GM12872 (cell line): Measurements from ENCODE around the gene UTF1.

Experiments
- TF ChIP-seq, protein P1 (sequence below): IDR thresholded peaks from 3 replicates; pipeline ENCODE4 v1.5.1; 2011; ENCODE audit warnings: low read depth, mild to moderate bottlenecking, low read length, moderate library complexity; ENCODE audit not compliant: insufficient read depth

UTF1 gene

DNA sequence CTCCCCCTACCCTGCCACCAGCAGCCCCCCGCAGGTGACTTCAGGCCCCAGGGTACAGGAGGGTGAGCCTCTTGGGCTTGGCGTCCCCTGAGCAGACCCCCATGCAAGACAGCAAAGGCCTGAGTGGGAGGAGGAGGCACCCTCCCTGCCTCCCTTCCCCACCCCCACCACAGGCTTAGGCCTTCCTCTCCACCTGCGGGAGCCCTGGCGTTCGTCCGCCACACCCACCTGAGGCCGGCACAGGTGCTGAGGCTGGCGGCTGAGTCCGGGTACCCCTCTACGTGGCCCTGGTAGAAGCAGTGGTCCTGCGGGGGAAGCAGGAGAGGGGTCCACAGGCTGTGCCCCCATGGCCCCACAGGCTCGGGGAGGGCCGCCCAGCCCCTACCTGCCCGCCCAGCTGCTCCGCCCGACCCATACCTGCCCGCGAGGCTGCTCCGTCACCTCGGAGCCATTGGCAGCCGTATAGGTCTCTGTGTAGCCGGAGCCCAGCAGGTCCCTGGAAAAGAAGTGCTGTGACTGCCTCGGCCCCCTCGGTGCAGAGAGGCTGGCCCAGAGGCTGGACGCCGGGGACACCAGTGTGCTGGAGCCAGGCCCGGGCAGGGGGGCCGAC is 43.6 kb downstream of the UTF1 start:
- TF ChIP-seq, protein P1, sequence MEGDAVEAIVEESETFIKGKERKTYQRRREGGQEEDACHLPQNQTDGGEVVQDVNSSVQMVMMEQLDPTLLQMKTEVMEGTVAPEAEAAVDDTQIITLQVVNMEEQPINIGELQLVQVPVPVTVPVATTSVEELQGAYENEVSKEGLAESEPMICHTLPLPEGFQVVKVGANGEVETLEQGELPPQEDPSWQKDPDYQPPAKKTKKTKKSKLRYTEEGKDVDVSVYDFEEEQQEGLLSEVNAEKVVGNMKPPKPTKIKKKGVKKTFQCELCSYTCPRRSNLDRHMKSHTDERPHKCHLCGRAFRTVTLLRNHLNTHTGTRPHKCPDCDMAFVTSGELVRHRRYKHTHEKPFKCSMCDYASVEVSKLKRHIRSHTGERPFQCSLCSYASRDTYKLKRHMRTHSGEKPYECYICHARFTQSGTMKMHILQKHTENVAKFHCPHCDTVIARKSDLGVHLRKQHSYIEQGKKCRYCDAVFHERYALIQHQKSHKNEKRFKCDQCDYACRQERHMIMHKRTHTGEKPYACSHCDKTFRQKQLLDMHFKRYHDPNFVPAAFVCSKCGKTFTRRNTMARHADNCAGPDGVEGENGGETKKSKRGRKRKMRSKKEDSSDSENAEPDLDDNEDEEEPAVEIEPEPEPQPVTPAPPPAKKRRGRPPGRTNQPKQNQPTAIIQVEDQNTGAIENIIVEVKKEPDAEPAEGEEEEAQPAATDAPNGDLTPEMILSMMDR, result no peak

DNA sequence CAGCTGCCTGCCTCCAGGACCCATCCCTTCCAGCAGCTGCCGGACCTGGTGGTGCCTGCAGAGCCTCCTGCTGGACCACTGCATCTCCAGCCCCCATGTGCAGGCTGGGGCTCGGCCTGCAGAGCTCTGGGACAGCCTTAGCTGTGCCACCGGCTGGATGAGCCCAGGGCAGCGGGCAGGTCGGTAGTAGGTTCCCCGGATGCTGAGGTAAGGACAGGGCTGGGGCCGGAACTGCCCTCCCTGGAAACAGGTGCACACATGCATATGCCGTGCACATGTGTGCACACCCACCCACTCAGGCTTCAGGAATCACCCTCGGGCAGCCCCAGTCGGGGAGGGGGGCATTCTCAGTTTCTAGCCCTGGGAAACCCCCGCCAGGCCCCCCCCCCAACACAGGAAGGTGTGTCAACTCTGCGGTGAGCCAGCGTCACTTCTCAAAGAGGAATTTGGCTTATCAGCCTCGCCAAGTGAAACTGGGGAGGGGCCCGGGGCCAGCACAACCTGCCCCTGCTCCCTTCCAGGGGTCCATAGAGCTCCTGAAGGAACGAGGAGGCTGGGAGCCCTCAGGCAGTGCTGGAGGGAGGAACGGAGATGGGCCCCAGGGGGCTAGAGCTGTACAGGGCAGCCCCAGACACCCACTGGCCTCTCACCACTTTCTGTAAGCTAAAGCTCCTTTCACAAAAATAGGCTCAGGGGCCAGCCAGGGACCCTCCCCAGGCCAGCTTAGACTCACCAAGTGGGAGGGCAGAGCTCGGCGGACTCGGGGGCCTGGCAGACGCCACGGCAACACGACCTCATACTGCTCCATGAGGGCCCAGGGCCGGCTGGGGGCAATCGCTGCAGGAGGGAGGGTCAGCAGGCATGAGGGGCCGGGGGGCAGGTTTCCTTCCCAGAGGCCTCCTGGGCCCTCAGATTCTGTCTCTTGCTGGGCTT is 45.0 kb downstream of the UTF1 start:
- TF ChIP-seq, protein P1, result no peak

DNA sequence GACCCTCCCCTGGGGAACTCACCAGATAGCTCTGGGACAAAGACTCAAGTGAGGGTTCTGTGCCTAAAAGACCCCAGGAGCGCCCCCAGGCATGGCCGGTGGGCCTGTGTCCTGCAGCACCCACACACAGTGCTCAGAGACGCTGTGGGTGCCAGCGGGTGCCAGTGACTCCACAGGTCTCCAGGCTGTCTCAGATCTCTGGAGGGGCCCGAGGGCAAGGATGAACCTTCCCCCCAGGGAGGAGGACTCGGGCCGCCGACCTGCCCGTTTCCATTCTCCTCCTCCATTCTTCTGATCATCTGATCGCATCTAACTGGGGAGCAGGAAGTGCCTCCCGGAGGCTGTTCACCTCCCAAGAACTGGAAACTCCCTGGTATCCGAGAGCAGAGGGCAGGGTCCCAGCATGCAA is 45.7 kb downstream of the UTF1 start:
- TF ChIP-seq, protein P1, result peak; percentile 73

DNA sequence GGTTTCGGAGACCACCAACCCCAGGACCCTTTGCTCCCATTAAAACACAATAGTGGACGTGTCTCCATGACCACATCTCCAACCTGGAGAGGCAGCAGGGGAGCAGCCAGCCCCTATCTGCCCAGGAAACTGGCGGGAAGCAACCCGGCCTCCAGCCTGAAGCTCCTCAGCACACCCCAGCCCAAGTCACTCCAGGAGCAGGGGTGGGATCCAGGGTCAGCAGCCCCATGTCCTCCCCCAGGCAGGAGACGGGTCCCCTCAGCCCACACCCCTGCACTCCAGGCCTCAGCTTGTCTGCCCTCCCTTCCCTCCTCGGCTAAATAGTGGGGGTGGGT is 46.0 kb downstream of the UTF1 start:
- TF ChIP-seq, protein P1, result no peak

DNA sequence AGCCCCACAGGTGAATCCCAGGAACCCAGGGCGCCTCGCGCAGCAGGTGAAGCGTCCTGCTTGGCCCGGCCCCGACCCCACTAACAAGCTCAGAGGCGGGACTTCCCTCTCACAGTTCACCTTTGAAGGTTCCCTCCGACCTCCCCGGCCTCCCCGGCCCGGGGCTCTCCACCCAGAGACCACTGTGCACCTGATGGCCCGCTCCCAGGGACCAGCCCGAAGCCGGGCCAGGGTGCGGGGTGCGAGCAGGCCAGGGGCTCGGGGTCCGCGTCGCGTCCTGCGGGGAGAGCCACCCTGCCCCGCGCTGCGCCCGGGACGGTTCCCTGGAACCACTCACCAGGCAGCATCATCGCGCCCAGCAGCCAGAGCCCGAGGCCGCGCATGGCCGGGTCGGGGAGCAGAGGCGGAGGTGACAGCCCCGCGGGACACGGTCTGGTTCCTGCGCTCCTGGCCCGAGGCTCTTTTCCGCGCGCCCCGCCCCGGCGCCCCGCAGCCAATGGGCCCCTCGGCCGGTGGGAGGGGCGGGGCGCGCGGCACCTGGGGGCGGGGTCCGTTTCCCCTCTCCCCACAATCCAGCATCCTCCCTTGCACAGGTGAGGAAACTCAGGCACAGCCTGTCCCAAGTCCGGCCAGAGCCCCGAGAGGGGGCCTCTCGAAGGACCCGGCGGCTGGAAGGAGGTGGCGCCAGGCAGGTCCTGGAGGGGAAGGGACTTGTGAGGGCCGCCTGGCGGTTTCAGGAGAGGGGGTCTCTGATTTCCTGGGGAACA is 46.6 kb downstream of the UTF1 start, which contains the start of gene ADAM8:
Gene ADAM8, minus strand, starts transcription at position 434 of the 767 bp plus-strand sequence. Its CDS starts 51 bp downstream, at position 383.
- TF ChIP-seq, protein P1, result no peak

DNA sequence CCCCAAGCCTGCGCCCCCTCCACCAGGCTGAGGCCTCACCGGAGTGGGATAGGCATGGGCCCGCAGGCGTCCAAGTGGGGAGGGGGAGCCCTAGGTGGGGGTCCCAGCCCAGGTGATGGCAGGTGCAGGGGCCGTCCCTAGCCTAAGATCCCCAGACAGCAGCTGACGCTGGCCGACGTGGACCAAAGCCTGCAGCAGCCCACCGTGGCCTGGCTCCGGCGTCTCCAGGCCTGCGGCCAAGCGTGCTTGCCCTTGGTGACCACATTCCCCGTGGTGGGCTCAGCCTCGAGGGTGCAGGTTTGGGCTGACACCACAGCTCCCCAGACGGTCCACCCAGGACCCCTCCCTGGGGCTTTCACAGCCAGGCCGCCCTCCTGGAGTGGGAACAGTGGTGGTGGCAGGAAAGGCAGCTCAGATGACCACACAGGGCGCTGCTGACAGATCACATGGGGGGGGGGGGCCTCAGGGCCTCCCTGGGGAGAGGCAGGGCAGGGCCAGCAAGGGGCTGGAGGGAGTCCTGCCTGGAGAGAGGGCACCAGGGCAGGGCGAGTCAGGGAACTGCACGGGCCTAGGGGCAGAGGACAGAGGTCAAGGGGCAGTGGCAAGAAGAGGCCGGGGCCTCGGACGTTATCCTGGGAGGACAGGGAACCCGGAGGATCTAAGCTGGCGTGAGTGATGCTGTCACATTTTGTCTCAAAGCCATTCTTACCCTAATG is 47.4 kb downstream of the UTF1 start:
- TF ChIP-seq, protein P1, result no peak
